H1 (cell line): Measurements from ENCODE around the gene MYBL2. TPM values are rescaled to one million over a fixed set of nuclear protein-coding genes. Genes with fewer than 3 reads are reported as not detected.
"Not testable (repeated sequence)": the region's sequence is repeated elsewhere in the genome, so short reads cannot be mapped to it uniquely, and the experiment has no call there.

Experiments used
- CTCF ChIA-PET: fragments of 300-600 bp; sonication (Branson Sonifier 250); formaldehyde crosslinking; loops from one replicate; lab custom pipeline; 2021; ENCODE audit not compliant: partially characterized antibody; lab: Charles Lee
- POLR2A ChIA-PET: fragments of 300-600 bp; sonication (Branson Sonifier 250); formaldehyde crosslinking; loops from one replicate; lab custom pipeline; 2021; ENCODE audit warnings: inconsistent platforms; ENCODE audit not compliant: partially characterized antibody; lab: Charles Lee
- DNase-seq, 2 experiments: peaks; one replicate each; pipeline versions ENCODE4 v3.0.0 to v3.0.0-alpha.2; 2010 to 2022; ENCODE audit warnings: low spot score in 2 of 2, low read depth in 1 of 2, mixed read lengths in 1 of 2
- FAIRE-seq: peaks from 2 replicates; lab custom pipeline; 2011; peaks lifted over from hg19 to GRCh38; lab: Jason Lieb, UNC
- H2AFZ ChIP-seq: 2 replicates; pipeline ENCODE4 v1.8.1; 2012; ENCODE audit warnings: low read length, inconsistent platforms
- H2AK5ac ChIP-seq: 2 replicates; pipeline ENCODE4 v1.6.1; 2013; ENCODE audit warnings: low read depth, low read length
- H2BK120ac ChIP-seq: replicated peaks from 2 replicates; pipeline ENCODE3; 2013; ENCODE audit warnings: low read depth, low read length, inconsistent platforms
- H2BK12ac ChIP-seq: 2 replicates; pipeline ENCODE4 v1.6.1; 2013; ENCODE audit warnings: low read depth, low read length
- H2BK15ac ChIP-seq: 2 replicates; pipeline ENCODE4 v1.6.1; 2013; ENCODE audit warnings: low read length
- H2BK20ac ChIP-seq: 2 replicates; pipeline ENCODE4 v1.6.1; 2013; ENCODE audit warnings: low read length
- H2BK5ac ChIP-seq: 2 replicates; pipeline ENCODE4 v1.6.1; 2013; ENCODE audit warnings: low read depth, low read length
- H3K14ac ChIP-seq: 2 replicates; pipeline ENCODE4 v1.6.1; 2013; ENCODE audit warnings: inconsistent platforms; ENCODE audit not compliant: insufficient read length
- H3K18ac ChIP-seq: 2 replicates; pipeline ENCODE4 v1.6.1; 2013; ENCODE audit warnings: low read length; ENCODE audit errors: extremely low read depth
- H3K23ac ChIP-seq: 2 replicates; pipeline ENCODE4 v1.6.1; 2013; ENCODE audit warnings: inconsistent platforms; ENCODE audit not compliant: insufficient read length
- H3K23me2 ChIP-seq: 2 replicates; pipeline ENCODE4 v1.6.1; 2013; ENCODE audit warnings: low read depth, low read length
- H3K27ac ChIP-seq: 2 replicates; pipeline ENCODE4 v1.6.1; 2011; ENCODE audit warnings: low read depth, low read length, inconsistent platforms
- H3K27me3 ChIP-seq, 4 experiments: replicated peaks in 1 of 4; 1 replicate in 1 of 4; 2 replicates in 3 of 4; pipeline versions ENCODE4 v1.6.1 to v1.8.1; 2011 to 2013; ENCODE audit warnings: low read length in 3 of 4, mild to moderate bottlenecking in 3 of 4, inconsistent platforms in 2 of 4, mixed read lengths in 2 of 4, moderate library complexity in 1 of 4; ENCODE audit not compliant: control insufficient read depth in 3 of 4, insufficient read depth in 3 of 4; ENCODE audit errors: extremely low read depth in 1 of 4
- H3K36me3 ChIP-seq, 4 experiments: 2 replicates each; pipeline versions ENCODE4 v1.6.1 to v1.8.1; 2011 to 2013; ENCODE audit warnings: mild to moderate bottlenecking in 4 of 4, low read length in 3 of 4, moderate library complexity in 2 of 4, control low read depth in 1 of 4, inconsistent platforms in 1 of 4; ENCODE audit not compliant: insufficient read depth in 4 of 4, control insufficient read depth in 2 of 4
- H3K4ac ChIP-seq: replicated peaks from 2 replicates; pipeline ENCODE3; 2013; ENCODE audit warnings: low read length, low read depth, mixed read lengths, inconsistent platforms; ENCODE audit not compliant: insufficient read length
- H3K4me1 ChIP-seq, 4 experiments: replicated peaks in 1 of 4; 1 replicate in 1 of 4; 2 replicates in 3 of 4; pipeline versions ENCODE4 v1.6.1 to v1.8.1; 2011 to 2013; ENCODE audit warnings: low read length in 3 of 4, inconsistent platforms in 2 of 4, mixed read lengths in 1 of 4; ENCODE audit not compliant: insufficient read depth in 4 of 4, control insufficient read depth in 3 of 4
- H3K4me2 ChIP-seq, 2 experiments: 2 replicates each; pipeline versions ENCODE4 v1.6.1 to v1.8.1; 2011 to 2013; ENCODE audit warnings: low read depth in 2 of 2, low read length in 2 of 2, control low read depth in 1 of 2, inconsistent platforms in 1 of 2, mild to moderate bottlenecking in 1 of 2; ENCODE audit not compliant: insufficient read depth in 1 of 2
- H3K4me3 ChIP-seq, 4 experiments: fragments of 200-600, 300-600 bp in 1 of 4; sonication (generic), shearing (Covaris generic), sonication (Bioruptor Twin) in 1 of 4; 2 replicates each; pipeline versions ENCODE4 v1.5.1 to v1.8.1; 2011 to 2016; ENCODE audit warnings: low read length in 4 of 4, low read depth in 3 of 4, control low read depth in 2 of 4, inconsistent platforms in 2 of 4, mild to moderate bottlenecking in 2 of 4, mixed read lengths in 1 of 4, moderate library complexity in 1 of 4; ENCODE audit not compliant: insufficient read depth in 2 of 4; ENCODE audit errors: extremely low read depth in 1 of 4
- H3K56ac ChIP-seq: replicated peaks from 2 replicates; pipeline ENCODE3; 2013; ENCODE audit warnings: low read depth, mild to moderate bottlenecking, mixed read lengths, low read length, inconsistent platforms; ENCODE audit not compliant: insufficient read length
- H3K79me1 ChIP-seq: 2 replicates; pipeline ENCODE4 v1.6.1; 2013; ENCODE audit warnings: low read depth, low read length, control low read depth
- H3K79me2 ChIP-seq, 2 experiments: 2 replicates each; pipeline versions ENCODE4 v1.6.1 to v1.8.1; 2012 to 2013; ENCODE audit warnings: low read length in 2 of 2, mild to moderate bottlenecking in 2 of 2, inconsistent platforms in 1 of 2; ENCODE audit not compliant: insufficient read depth in 2 of 2, control insufficient read depth in 1 of 2
- H3K9ac ChIP-seq, 4 experiments: replicated peaks in 1 of 4; 1 replicate in 1 of 4; 2 replicates in 3 of 4; pipeline versions ENCODE4 v1.6.1 to v1.8.1; 2011 to 2013; ENCODE audit warnings: low read depth in 3 of 4, low read length in 3 of 4, control low read depth in 2 of 4, mild to moderate bottlenecking in 2 of 4, moderate library complexity in 2 of 4, inconsistent platforms in 1 of 4; ENCODE audit errors: extremely low read depth in 1 of 4
- H3K9me3 ChIP-seq, 2 experiments: 2 replicates each; pipeline versions ENCODE4 v1.6.1 to v1.8.1; 2012 to 2013; ENCODE audit warnings: mild to moderate bottlenecking in 2 of 2, moderate library complexity in 2 of 2, control low read depth in 1 of 2, inconsistent platforms in 1 of 2, low read depth in 1 of 2, low read length in 1 of 2, mixed read lengths in 1 of 2; ENCODE audit not compliant: insufficient read depth in 2 of 2
- H4K20me1 ChIP-seq, 2 experiments: replicated peaks in 1 of 2; 2 replicates each; pipeline versions ENCODE3 to v1.8.1; 2011 to 2013; ENCODE audit warnings: inconsistent platforms in 2 of 2, low read length in 2 of 2, mild to moderate bottlenecking in 1 of 2; ENCODE audit not compliant: insufficient read depth in 2 of 2, control insufficient read depth in 1 of 2
- H4K5ac ChIP-seq: 2 replicates; pipeline ENCODE4 v1.6.1; 2013; ENCODE audit warnings: low read length, low read depth, mixed read lengths, inconsistent platforms; ENCODE audit not compliant: insufficient read length
- H4K8ac ChIP-seq: 2 replicates; pipeline ENCODE4 v1.8.0; 2013; ENCODE audit warnings: mild to moderate bottlenecking, moderate library complexity, low read length, inconsistent platforms; ENCODE audit not compliant: insufficient read depth; ENCODE audit errors: extremely low read depth
- H4K91ac ChIP-seq: replicated peaks from 2 replicates; pipeline ENCODE3; 2013; ENCODE audit warnings: low read length, mixed read lengths, inconsistent platforms; ENCODE audit not compliant: insufficient read length
- SIX5 ChIP-seq: IDR thresholded peaks from 2 replicates; pipeline ENCODE4 v1.6.1; 2011; ENCODE audit warnings: mild to moderate bottlenecking, low read depth, low read length
- WGBS, 2 experiments: shearing (Covaris generic) in 1 of 2; methylation state at CpG; one replicate each; pipeline versions ENCODE4 v1.1.6 to v1.1.7; 2013 to 2015; ENCODE audit warnings: low lambda C conversion rate in 2 of 2, mixed read lengths in 2 of 2, inconsistent platforms in 1 of 2, low coverage in 1 of 2, missing lambda C conversion rate in 1 of 2; ENCODE audit not compliant: insufficient replicate concordance in 2 of 2, insufficient coverage in 1 of 2, insufficient read length in 1 of 2; ENCODE audit errors: extremely low coverage in 1 of 2, missing lambda C conversion rate in 1 of 2; 5-methylcytosine and 5-hydroxymethylcytosine counted together
- polyA plus RNA-seq, 7 experiments: library from polyadenylated mRNA; depleted of rRNA in 3 of 7; stranded (reverse) in 5 of 7; unstranded in 2 of 7; fragments of >200 nt in 5 of 7; fragments of 200-250 nt in 2 of 7; gene quantifications; 1 replicate in 5 of 7; 2 replicates in 1 of 7; 4 replicates in 1 of 7; pipeline versions ENCODE4 v1.2.1 to v1.2.3, GENCODE V29; 2011 to 2013; ENCODE audit warnings: missing spikeins in 2 of 7, mixed read lengths in 2 of 7
- total RNA-seq: library from RNA; stranded (reverse); fragmentation: NEBNext Ultra II Directional; extraction: Animal tissue kit (Norgen Biotek cat#: 25700); gene quantifications from 2 replicates; pipeline ENCODE4 v1.2.1, GENCODE V29; 2021

MYBL2 gene
- total and polyA plus RNA-seq, 2 of the 8 experiments (the other 6 are each of a cell fraction or from before 2014, with no cell fraction given), result 75.3 to 207 TPM

- TF ChIP-seq SIX5, result no peak
These were observed 88.9 kb downstream of the MYBL2 start (continued) for GRCh38 chr20:43755851-43756250.

GRCh38 chr20:43757888-43758287 is 91.0 kb downstream of the MYBL2 start:
- H4K8ac ChIP-seq, H3K9me3 ChIP-seq, H3K4me2 ChIP-seq, H2BK5ac ChIP-seq, H4K20me1 ChIP-seq, H3K4me1 ChIP-seq, POLR2A ChIA-PET, H2AK5ac ChIP-seq, H3K79me1 ChIP-seq, H3K23me2 ChIP-seq, DNase-seq, H2AFZ ChIP-seq, H2BK120ac ChIP-seq, H3K79me2 ChIP-seq, H2BK15ac ChIP-seq, H3K27ac ChIP-seq, H3K4ac ChIP-seq, FAIRE-seq, H3K9ac ChIP-seq, H4K91ac ChIP-seq, H3K14ac ChIP-seq, H3K18ac ChIP-seq, H3K36me3 ChIP-seq, H3K27me3 ChIP-seq, H2BK12ac ChIP-seq, H3K23ac ChIP-seq, H3K4me3 ChIP-seq, H3K56ac ChIP-seq, H4K5ac ChIP-seq: not testable (repeated sequence)
- 0 out of 2 replicates have a peak overlapping the region, but pooled peaks have one; percentile 32 for H2BK20ac ChIP-seq
- WGBS, 2 experiments, result 92% methylated on average over 6 of the region's 6 CpGs; no CpG with 5 or more reads in 1 of the 2 experiments
- CTCF ChIA-PET, result interaction anchor here (0.8 kb wide), 1 partner anchor 8 kb away, joined by 5 read pairs; no protein-coding TSS in a partner anchor
